Measurements from ENCODE around the gene RPRD2.

DNA sequence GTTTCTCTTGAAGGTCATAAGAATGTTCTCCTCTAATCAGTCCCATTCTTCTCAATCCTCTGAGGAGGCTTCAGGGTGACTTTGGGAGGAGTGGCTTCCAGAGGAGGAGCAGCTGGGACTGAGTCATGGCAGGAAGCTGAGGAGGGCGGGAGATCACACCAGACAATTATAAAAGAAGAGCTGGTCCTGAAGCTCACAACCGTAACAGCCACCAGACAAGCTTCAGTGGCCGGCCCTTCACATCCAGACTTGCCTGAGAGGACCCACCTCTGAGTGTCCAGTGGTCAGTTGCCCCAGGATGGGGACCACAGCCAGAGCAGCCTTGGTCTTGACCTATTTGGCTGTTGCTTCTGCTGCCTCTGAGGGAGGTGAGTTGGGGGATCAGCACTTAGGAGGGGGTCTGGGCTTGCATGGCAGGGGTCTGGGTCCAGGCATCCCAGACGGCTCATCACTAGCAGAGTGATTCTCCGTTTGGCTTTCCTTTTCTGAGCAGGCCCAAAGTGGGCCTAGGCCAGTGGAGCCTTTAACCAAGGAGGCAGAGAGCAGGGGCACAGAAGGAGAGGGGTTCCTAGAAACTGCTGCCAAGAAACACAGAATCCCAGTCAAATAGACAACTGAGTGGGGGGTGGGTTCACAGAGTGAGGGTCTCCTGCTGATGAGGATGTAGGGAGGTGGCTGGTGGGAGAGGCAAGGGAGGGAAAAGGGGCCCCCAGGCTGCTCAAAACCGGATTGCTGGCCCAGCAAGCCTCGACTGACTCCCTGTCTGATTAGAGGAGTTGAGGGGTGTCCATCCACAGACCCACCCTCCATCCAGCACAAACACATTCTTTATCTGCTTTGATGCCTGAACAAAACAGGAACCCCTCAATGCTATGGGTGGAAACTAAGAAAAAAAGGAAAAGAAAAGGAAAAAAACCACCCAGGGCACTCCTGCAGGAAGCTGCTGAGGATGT is 144.2 kb downstream of the RPRD2 start, which contains the start of gene ECM1:
- TF ChIP-seq CTCF (IDR thresholded peaks at IDR 0.05) (no peak), POLR2A (IDR thresholded peaks at IDR 0.05) (peak in 1 of 2 donors; percentile 57), POLR2AphosphoS5 (IDR thresholded peaks at IDR 0.05; ENCODE audit: insufficient read depth in 1 of 2, low read depth in 1 of 2) (peak; percentile 83 to 84)
